Kidney (tissue), 14 donors: ENCODE measurements around the gene SCNN1B. TPM values are rescaled to one million over a fixed set of nuclear protein-coding genes. Genes with fewer than 3 reads are reported as not detected.

ENCODE experiments used
- DNase-seq, 5 donors: peaks; one replicate each; pipeline ENCODE4 v3.0.0-alpha.2; 2013 to 2020
- FAIRE-seq: peaks from 2 replicates; lab custom pipeline; 2012; peaks lifted over from hg19 to GRCh38; lab: Jason Lieb, UNC
- H3K27ac ChIP-seq, 2 donors: one replicate each; pipeline ENCODE4 v1.7.0; 2013; ENCODE audit warnings: low read depth in 2 of 2, low read length in 2 of 2, inconsistent platforms in 1 of 2
- H3K27me3 ChIP-seq: one replicate; pipeline ENCODE4 v1.7.1; 2013; ENCODE audit warnings: low read length, inconsistent platforms; ENCODE audit not compliant: control insufficient read depth, insufficient read depth
- H3K36me3 ChIP-seq, 3 donors: one replicate each; pipeline versions ENCODE4 v1.7.0 to v1.7.1; 2013; ENCODE audit warnings: low read length in 3 of 3, control low read depth in 1 of 3, inconsistent platforms in 1 of 3; ENCODE audit not compliant: insufficient read depth in 3 of 3, control insufficient read depth in 2 of 3
- H3K4me1 ChIP-seq, 3 donors: one replicate each; pipeline versions ENCODE4 v1.7.0 to v1.7.1; 2013; ENCODE audit warnings: low read length in 3 of 3, inconsistent platforms in 1 of 3, low read depth in 1 of 3; ENCODE audit not compliant: control insufficient read depth in 2 of 3, insufficient read depth in 2 of 3
- H3K4me3 ChIP-seq, 3 donors: one replicate each; pipeline versions ENCODE4 v1.7.0 to v1.8.1; 2013; ENCODE audit warnings: low read length in 3 of 3, control low read depth in 1 of 3, inconsistent platforms in 1 of 3
- H3K9ac ChIP-seq, 3 donors: one replicate each; pipeline versions ENCODE4 v1.7.0 to v1.7.1; 2013; ENCODE audit warnings: low read length in 3 of 3, control low read depth in 1 of 3, inconsistent platforms in 1 of 3
- H3K9me3 ChIP-seq, 3 donors: one replicate each; pipeline versions ENCODE4 v1.7.0 to v1.7.1; 2013; ENCODE audit warnings: low read length in 3 of 3, control low read depth in 1 of 3, inconsistent platforms in 1 of 3; ENCODE audit not compliant: control insufficient read depth in 2 of 3, insufficient read depth in 1 of 3
- intact Hi-C: fragments of 100-400 bp; cut with DNase I; formaldehyde crosslinking; loops from one replicate; pipeline ENCODE4 v1.11.1; 2022
- polyA plus RNA-seq: library from polyadenylated mRNA; stranded (reverse); fragments of 350-450 nt; fragmentation: Illumina TruSeq; extraction: RNeasy Lipid Tissue Mini Kit (QIAGEN cat#74804); gene quantifications from one replicate; pipeline ENCODE4 v1.2.3, GENCODE V29; 2014; ENCODE audit warnings: low read depth, low replicate concordance; ENCODE audit not compliant: insufficient read depth
- total RNA-seq: library from RNA; stranded (reverse); fragmentation: NEBNext Ultra II Directional; extraction: Animal tissue kit (Norgen Biotek cat#: 25700); gene quantifications from one replicate; pipeline ENCODE4 v1.2.1, GENCODE V29; 2021
- TF ChIP-seq, protein P1 (sequence below): IDR thresholded peaks from 3 replicates; pipeline ENCODE4 v1.5.1; 2012; ENCODE audit warnings: mild to moderate bottlenecking, moderate library complexity, borderline replicate concordance; ENCODE audit not compliant: insufficient read depth; ENCODE audit errors: extremely low read depth
- donor health status: control.
- donor health status: control.
- donor health status: control.
- donor health status: control.
- donor health status: control.
- donor health status: DM: yes; HTN: yes; CAD: no.
- donor health status: Normal renal cell carcinoma (clear cell type).

SCNN1B gene
- total and polyA plus RNA-seq, 2 donors from 2014 or later, result 7.8 to 62.9 TPM

DNA sequence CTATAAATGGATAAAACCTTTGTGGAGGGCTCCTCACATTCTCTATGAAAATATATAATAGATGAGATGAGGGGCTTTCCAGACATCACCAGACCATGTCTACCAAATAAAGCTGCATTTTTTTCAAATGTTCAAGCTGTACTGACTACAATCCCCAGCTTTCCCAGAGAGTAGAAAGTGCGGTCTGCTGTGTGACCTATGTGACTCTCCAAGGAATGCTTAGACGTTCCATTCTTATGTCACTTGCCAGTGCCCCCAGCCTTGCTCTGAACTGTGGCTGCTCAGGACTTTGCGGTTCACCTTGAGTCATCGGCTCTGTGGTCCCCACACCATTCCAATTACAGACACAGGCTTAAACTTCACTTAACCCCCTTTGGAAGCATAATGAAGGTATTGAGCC, 47.8 kb upstream of the SCNN1B start:
- H3K27me3 ChIP-seq, result no peaks in the 10 kb centered on the region
- TF ChIP-seq, protein P1, sequence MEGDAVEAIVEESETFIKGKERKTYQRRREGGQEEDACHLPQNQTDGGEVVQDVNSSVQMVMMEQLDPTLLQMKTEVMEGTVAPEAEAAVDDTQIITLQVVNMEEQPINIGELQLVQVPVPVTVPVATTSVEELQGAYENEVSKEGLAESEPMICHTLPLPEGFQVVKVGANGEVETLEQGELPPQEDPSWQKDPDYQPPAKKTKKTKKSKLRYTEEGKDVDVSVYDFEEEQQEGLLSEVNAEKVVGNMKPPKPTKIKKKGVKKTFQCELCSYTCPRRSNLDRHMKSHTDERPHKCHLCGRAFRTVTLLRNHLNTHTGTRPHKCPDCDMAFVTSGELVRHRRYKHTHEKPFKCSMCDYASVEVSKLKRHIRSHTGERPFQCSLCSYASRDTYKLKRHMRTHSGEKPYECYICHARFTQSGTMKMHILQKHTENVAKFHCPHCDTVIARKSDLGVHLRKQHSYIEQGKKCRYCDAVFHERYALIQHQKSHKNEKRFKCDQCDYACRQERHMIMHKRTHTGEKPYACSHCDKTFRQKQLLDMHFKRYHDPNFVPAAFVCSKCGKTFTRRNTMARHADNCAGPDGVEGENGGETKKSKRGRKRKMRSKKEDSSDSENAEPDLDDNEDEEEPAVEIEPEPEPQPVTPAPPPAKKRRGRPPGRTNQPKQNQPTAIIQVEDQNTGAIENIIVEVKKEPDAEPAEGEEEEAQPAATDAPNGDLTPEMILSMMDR, result no peak
- no peak overlapping the region for H3K27ac ChIP-seq
- H3K36me3 ChIP-seq, result no peaks in the 10 kb centered on the region
- H3K4me3 ChIP-seq, result no peak overlapping the region
- FAIRE-seq (no peak), DNase-seq (peak in 1 of 5 donors; percentile 18)
- H3K9me3 ChIP-seq, result peaks cover 0 to 7% (median 0%) of the 10 kb centered on the region in 3 donors
- H3K9ac ChIP-seq, result no peak overlapping the region
- no peaks in the 10 kb centered on the region for H3K4me1 ChIP-seq
- intact Hi-C loops, result no loop called here

DNA sequence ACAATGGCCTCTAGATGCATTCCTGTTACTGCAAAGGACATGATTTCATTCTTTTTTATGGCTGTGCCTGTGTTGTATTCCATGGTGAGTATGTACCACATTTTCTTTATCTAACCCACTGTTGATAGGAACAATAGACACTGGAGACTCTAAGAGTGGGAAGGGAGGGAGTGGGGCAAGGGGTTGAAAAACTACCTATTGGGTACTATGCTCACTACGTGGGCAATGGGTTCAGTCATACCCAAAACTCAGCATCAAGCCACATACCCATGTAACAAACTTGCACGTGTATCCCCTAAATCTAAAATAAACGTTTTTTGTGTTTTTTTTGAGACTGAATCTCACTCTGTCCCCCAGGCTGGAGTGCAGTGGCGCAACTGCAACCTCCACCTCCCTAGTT, 47.1 kb upstream of the SCNN1B start:
- intact Hi-C loops, result no loop called here
- TF ChIP-seq, protein P1, result no peak
- no peak overlapping the region for H3K4me3 ChIP-seq
- H3K36me3 ChIP-seq, result no peaks in the 10 kb centered on the region
- no peaks in the 10 kb centered on the region for H3K4me1 ChIP-seq
- peaks cover 0 to 1% (median 0%) of the 10 kb centered on the region in 3 donors for H3K9me3 ChIP-seq
- no peak for DNase-seq
- H3K27ac ChIP-seq, result no peak overlapping the region
- no peak for FAIRE-seq
- no peak overlapping the region for H3K9ac ChIP-seq
- no peaks in the 10 kb centered on the region for H3K27me3 ChIP-seq

DNA sequence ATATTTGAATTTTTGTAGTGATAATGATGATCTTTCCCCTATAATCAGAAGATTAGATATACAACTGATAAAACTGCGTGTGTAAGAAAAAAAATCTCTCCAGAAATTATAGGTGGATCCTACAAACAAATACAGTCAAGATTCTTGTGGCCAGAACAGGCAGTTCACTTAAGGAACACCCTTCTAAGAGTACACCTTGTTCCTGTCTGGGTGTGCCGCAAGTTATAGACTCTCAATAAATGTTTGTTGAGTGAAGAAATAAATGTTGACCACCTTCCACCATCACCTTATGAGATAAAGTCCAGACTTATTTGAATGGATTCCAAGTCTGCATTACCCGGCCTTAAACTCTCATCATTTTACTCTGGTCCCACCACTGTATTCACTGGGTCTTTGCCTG, 45.7 kb upstream of the SCNN1B start:
- TF ChIP-seq, protein P1, result no peak
- Histone ChIP-seq H3K9ac (no peak overlapping the region), H3K4me1 (no peaks in the 10 kb centered on the region), H3K9me3 (no peaks in the 10 kb centered on the region), H3K27me3 (no peaks in the 10 kb centered on the region), H3K4me3 (no peak overlapping the region), H3K36me3 (no peaks in the 10 kb centered on the region), H3K27ac (no peak overlapping the region)
- no peak for DNase-seq
- FAIRE-seq, result no peak
- intact Hi-C loops, result no loop called here

DNA sequence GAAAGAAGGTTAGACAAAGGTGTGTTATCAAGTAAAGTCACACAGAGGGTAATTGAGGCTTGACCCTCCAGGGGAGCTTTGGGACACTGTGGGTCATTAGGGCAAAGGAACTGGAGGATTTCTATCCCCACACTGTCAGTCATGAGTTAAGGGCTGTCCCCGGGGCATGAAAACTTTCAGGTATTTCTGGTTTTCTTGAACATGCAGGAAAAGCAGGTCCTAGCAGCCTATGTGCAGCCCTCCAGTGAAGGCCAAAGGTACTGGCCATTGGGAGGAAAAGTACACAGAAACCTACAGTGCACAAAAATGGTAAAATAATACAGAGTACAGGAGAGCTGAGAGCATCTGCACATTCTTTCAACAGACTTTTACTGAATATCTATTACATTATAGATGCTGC, 44.4 kb upstream of the SCNN1B start:
- no peak for FAIRE-seq
- intact Hi-C loops, result no loop called here
- peak in 3 of 5 donors; percentile 31 to 74 (median 50) for DNase-seq
- Histone ChIP-seq H3K27me3 (no peaks in the 10 kb centered on the region), H3K36me3 (no peaks in the 10 kb centered on the region), H3K9me3 (no peaks in the 10 kb centered on the region), H3K27ac (no peak overlapping the region), H3K9ac (no peak overlapping the region), H3K4me1 (no peaks in the 10 kb centered on the region), H3K4me3 (no peak overlapping the region)
- TF ChIP-seq, protein P1, result no peak
